HAP-1 (cell line): ENCODE results near the gene ZNF438.
"Not testable (repeated sequence)": the region's sequence is repeated elsewhere in the genome, so short reads cannot be mapped to it uniquely, and the experiment has no call there.

Experiments
- DNase-seq, 2 experiments: peaks; one replicate each; pipeline ENCODE4 v3.0.0-alpha.2; 2016 to 2020; ENCODE audit warnings: low spot score in 2 of 2
- H3K27me3 ChIP-seq: fragments of 250-450 bp; sonication (Bioruptor Pico); 2 replicates; pipeline ENCODE4 v1.5.1; 2020; ENCODE audit warnings: low read depth, mild to moderate bottlenecking, moderate library complexity
- H3K36me3 ChIP-seq: fragments of 250-450 bp; sonication (Bioruptor Pico); replicated peaks from 2 replicates; pipeline ENCODE4 v1.5.1; 2020; ENCODE audit warnings: mild to moderate bottlenecking
- H3K4me1 ChIP-seq: fragments of 250-450 bp; sonication (Bioruptor Pico); 2 replicates; pipeline ENCODE4 v1.5.1; 2020; ENCODE audit warnings: mild to moderate bottlenecking
- H3K4me3 ChIP-seq: fragments of 250-450 bp; sonication (Bioruptor Pico); 2 replicates; pipeline ENCODE4 v1.5.1; 2020; ENCODE audit warnings: mild to moderate bottlenecking, moderate library complexity
- H3K9me3 ChIP-seq: fragments of 250-450 bp; sonication (Bioruptor Pico); 2 replicates; pipeline ENCODE4 v1.5.1; 2020; ENCODE audit warnings: mild to moderate bottlenecking, moderate library complexity
- in situ Hi-C: fragments of 300-500 bp; cut with MboI; formaldehyde crosslinking; loops from 3 replicates; pipeline ENCODE4 v1.14.3; 2020; ENCODE audit warnings: low sequenced_read_pairs, inconsistent platforms, mixed read lengths

The ZNF438 gene

GRCh38 chr10:31064348-31064747, 32.7 kb upstream of the ZNF438 start:
- no peak overlapping the region for H3K4me3 ChIP-seq
- H3K9me3 ChIP-seq, result no peaks in the 10 kb centered on the region
- H3K27me3 ChIP-seq, result no peaks in the 10 kb centered on the region
- DNase-seq, result no peak
- in situ Hi-C loops, result no loop called here
- no peaks in the 10 kb centered on the region for H3K4me1 ChIP-seq
- H3K36me3 ChIP-seq, result no peaks in the 10 kb centered on the region

DNA sequence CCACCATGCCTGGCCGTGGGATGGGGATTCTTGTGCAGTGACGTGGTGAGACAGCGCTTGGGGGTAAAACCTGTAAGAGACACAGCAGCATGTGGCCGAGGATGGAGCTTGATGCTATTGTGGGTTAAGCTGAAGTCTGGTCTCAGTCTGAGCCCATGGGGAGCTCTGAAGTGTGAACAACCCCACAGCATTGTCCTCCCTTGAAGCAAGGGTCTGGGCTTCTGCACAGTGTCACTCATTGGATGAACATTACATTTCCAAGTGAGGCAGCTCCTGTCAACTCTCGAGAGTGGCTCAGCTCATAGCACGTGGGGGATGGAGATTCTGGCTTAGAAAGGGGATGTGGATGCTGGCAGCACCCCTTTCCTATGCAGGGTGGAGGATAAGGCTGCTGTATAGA, 32.2 kb upstream of the ZNF438 start:
- no peaks in the 10 kb centered on the region for H3K36me3 ChIP-seq
- H3K4me1 ChIP-seq, result no peaks in the 10 kb centered on the region
- H3K27me3 ChIP-seq, result no peaks in the 10 kb centered on the region
- no peak for DNase-seq
- in situ Hi-C loops, result no loop called here
- no peaks in the 10 kb centered on the region for H3K9me3 ChIP-seq
- no peak overlapping the region for H3K4me3 ChIP-seq

- Histone ChIP-seq H3K9me3 (no peaks in the 10 kb centered on the region), H3K4me1 (no peaks in the 10 kb centered on the region), H3K4me3 (no peak overlapping the region), H3K36me3 (no peaks in the 10 kb centered on the region), H3K27me3 (no peaks in the 10 kb centered on the region)
- in situ Hi-C loops, result no loop called here
- DNase-seq, result no peak
These were observed 31.2 kb upstream of the ZNF438 start for GRCh38 chr10:31062856-31063255.

GRCh38 chr10:31061941-31062340, 30.3 kb upstream of the ZNF438 start:
- H3K36me3 ChIP-seq, result no peaks in the 10 kb centered on the region
- no peaks in the 10 kb centered on the region for H3K27me3 ChIP-seq
- H3K9me3 ChIP-seq, result no peaks in the 10 kb centered on the region
- no peaks in the 10 kb centered on the region for H3K4me1 ChIP-seq
- no peak for DNase-seq
- in situ Hi-C loops, result no loop called here
- no peak overlapping the region for H3K4me3 ChIP-seq

GRCh38 chr10:31058795-31059703, 27.4 kb upstream of the ZNF438 start:
- Histone ChIP-seq H3K4me3 (no peak overlapping the region), H3K36me3 (no peaks in the 10 kb centered on the region), H3K9me3 (no peaks in the 10 kb centered on the region), H3K4me1 (no peaks in the 10 kb centered on the region), H3K27me3 (no peaks in the 10 kb centered on the region)
- DNase-seq, result no peak
- in situ Hi-C loops, result no loop called here

GRCh38 chr10:31056678-31057077, 25.0 kb upstream of the ZNF438 start:
- H3K27me3 ChIP-seq, H3K4me1 ChIP-seq, DNase-seq, H3K9me3 ChIP-seq, in situ Hi-C loops, H3K4me3 ChIP-seq, H3K36me3 ChIP-seq: not testable (repeated sequence)

DNA sequence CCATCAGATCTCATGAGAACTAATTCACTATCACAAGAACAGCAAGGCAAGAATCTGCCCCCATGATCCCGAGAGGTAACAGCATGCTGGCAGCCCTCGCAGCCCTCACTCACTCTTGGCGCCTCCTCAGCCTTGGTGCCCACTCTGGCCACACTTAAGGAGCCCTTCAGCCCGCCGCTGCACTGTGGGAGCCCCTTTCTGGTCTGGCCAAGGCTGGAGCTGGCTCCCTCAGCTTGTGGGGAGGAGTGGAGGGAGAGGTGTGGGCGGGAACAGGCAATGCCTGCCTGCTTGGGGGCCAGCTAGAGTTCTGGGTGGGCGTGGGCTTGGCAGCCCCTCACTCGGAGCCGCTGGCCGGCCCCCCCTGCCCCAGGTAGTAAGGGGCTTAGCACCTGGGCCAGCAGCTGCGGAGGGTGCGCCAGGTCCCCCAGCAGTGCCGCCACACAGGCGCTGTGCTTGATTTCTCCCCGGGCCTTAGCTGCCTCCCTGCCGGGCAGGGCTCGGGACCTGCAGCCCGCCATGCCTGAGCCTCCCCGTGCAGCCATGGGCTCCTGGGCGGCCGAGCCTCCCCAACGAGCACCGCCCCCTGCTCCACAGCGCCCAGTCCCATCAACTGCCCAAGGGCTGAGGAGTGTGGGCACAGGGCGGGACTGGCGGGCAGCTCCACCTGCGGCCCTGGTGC, 24.0 kb upstream of the ZNF438 start:
- DNase-seq, result no peak
- no peaks in the 10 kb centered on the region for H3K36me3 ChIP-seq
- H3K4me1 ChIP-seq, result no peaks in the 10 kb centered on the region
- no peaks in the 10 kb centered on the region for H3K9me3 ChIP-seq
- no peaks in the 10 kb centered on the region for H3K27me3 ChIP-seq
- in situ Hi-C loops, result no loop called here
- H3K4me3 ChIP-seq, result no peak overlapping the region

DNA sequence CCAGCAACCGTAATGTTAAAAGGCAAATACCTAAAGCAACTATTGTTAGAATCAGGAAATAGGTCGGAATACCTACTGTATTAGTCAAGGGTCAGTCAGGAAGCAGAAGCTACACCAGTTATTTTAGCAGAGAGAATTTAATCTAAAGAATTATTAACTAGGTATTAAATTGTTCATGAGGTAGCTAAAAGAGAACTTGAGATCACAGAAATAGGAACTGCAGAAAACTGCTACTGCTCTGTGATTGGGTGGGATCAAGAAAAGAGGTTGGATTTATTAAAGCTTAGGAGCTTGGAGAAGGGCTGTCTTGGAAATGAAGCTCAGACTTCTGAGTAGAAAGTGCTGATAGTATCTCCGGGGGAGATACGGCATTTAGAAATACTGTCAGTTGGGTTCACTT, 20.0 kb upstream of the ZNF438 start:
- Histone ChIP-seq H3K36me3 (no peaks in the 10 kb centered on the region), H3K9me3 (no peaks in the 10 kb centered on the region), H3K4me3 (no peak overlapping the region), H3K4me1 (no peaks in the 10 kb centered on the region), H3K27me3 (no peaks in the 10 kb centered on the region)
- in situ Hi-C loops, result no loop called here
- DNase-seq, result no peak

- Histone ChIP-seq H3K4me1 (no peaks in the 10 kb centered on the region), H3K9me3 (no peaks in the 10 kb centered on the region), H3K36me3 (no peaks in the 10 kb centered on the region), H3K4me3 (no peak overlapping the region), H3K27me3 (no peaks in the 10 kb centered on the region)
- no peak for DNase-seq
- in situ Hi-C loops, result no loop called here
These were observed 11.0 kb upstream of the ZNF438 start for GRCh38 chr10:31042670-31043069.

GRCh38 chr10:31041011-31041410, 9.3 kb upstream of the ZNF438 start:
- Histone ChIP-seq H3K4me1 (no peaks in the 10 kb centered on the region), H3K36me3 (no peaks in the 10 kb centered on the region), H3K9me3 (no peaks in the 10 kb centered on the region), H3K27me3 (no peaks in the 10 kb centered on the region), H3K4me3 (no peak overlapping the region)
- in situ Hi-C loops, result no loop called here
- DNase-seq, result no peak

DNA sequence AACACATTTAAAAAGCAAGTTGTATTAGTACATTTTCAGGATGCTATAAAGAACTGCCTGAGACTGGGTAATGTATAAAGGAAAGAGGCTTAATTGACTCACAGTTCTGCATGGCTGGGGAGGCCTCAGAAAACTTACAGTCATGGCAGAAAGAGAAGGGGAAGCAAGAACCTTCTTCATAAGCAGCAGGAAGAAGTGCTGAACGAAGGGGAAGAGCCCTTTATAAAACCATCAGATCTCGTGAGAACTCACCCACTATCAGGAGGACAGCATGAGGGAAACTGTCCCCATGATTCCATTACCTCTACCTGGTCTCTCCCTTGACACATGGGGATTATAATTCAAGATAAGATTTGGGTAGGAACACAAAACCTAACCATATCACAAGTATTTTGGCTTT, 7.3 kb upstream of the ZNF438 start:
- H3K27me3 ChIP-seq, H3K4me1 ChIP-seq, H3K4me3 ChIP-seq, in situ Hi-C loops, H3K36me3 ChIP-seq, H3K9me3 ChIP-seq, DNase-seq: not testable (repeated sequence)

DNA sequence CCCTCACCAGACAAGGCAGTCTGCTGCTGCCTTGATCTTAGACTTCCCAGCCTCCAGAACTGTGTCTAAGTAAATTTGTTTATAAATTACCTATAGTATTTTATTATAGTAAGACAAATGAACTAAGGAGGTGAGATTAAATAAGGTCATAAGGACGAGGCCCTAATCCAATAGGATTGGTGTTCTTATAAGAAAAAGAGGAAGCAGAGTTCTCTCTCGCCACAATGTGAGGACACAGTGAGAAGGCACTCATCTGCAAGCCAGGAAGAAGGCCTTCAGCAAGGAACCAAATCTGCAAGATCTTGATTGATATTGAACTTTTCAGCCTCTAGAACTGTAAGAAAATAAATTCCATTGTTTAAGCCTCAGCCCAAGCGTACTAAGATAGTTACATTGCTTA, 6.1 kb upstream of the ZNF438 start:
- H3K4me1 ChIP-seq, result no peaks in the 10 kb centered on the region
- no peak overlapping the region for H3K4me3 ChIP-seq
- H3K27me3 ChIP-seq, result no peaks in the 10 kb centered on the region
- in situ Hi-C loops, result no loop called here
- DNase-seq, result no peak
- H3K9me3 ChIP-seq, result no peaks in the 10 kb centered on the region
- no peaks in the 10 kb centered on the region for H3K36me3 ChIP-seq

DNA sequence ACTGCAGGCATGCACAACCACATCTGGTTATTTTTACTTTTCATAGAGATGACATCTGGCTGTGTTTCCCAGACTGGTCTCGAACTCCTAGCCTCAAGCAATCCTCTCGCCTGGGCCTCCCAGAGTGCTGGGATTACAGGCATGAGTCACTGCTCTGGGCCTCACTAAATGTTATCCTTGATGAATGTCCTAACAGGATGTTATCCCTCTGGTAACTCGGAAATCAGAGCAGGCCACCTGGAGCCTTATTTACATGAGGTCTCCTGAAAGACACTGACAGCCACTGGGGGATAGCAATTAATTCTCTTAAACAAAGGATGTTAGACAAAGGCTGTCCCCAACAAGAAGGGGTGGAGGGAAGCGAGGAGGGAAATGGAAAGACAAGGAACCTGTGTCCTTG, 4.5 kb upstream of the ZNF438 start:
- Histone ChIP-seq H3K36me3 (no peaks in the 10 kb centered on the region), H3K27me3 (no peaks in the 10 kb centered on the region), H3K4me1 (peaks cover 3% of the 10 kb centered on the region), H3K9me3 (no peaks in the 10 kb centered on the region), H3K4me3 (no peak overlapping the region)
- DNase-seq, result no peak
- in situ Hi-C loops, result no loop called here

DNA sequence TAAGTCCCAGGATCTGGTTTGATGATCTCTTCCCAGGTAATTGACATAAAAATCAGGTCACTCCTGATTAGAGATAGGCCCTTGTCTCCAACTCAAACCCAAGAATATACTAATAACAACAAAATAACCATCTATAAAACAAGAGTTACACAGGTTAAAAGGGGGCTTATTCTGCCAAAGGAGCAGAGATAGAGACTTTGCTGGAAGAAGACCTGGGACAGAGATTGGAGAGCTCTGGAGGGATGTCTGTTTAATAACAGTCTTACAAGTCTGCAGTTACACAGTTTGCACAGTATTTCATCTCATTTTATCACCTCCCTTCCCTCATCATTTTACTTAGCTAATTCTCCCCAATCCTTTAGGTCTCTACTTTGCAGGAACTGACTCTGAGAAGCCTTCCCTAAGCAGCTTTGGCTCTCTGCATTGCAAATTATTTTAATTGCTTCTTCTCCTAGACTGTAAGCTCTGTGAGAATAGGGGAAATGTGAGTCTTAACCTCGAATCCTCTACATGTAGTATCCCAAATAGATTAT, 3.7 kb upstream of the ZNF438 start:
- in situ Hi-C loops, result no loop called here
- no peaks in the 10 kb centered on the region for H3K9me3 ChIP-seq
- no peaks in the 10 kb centered on the region for H3K36me3 ChIP-seq
- no peak for DNase-seq
- H3K4me3 ChIP-seq, result no peak overlapping the region
- H3K4me1 ChIP-seq, result peaks cover 7% of the 10 kb centered on the region
- H3K27me3 ChIP-seq, result no peaks in the 10 kb centered on the region
